ENCODE measurements around the gene TIAM1.

The TIAM1 gene

DNA sequence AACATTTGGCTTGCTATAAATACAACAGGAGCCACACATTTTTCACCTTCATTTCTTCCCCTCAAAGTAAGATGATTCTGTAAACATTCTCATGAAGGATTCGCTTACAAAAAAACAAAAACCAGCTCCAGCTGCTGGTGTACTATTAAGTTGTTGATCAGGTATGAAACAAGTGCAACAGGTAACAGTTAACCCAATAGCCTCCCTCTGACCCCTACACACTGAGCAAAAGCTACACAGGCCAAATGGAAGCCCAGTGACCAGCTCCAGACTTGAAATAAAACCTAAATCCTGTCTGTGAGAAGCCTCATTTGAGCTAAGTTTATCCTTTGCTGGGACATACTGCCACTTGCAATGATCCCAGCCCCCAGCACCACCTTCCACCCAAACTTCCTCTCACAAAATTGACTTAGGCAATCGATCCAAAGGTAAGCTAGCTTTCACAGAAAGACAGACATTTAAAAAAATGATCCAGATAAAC, 991 bp downstream of the TIAM1 start:
- no peak for DNase-seq (ENCODE audit: extremely low spot score)
- ChIA-PET POLR2A (no interaction called here), CTCF (interaction anchor here (1.2 to 2.2 kb wide), 4 partner anchors 10 to 33 kb away, joined by 3 to 6 read pairs (median 5); no protein-coding TSS in a partner anchor)
- TF ChIP-seq, protein P1, sequence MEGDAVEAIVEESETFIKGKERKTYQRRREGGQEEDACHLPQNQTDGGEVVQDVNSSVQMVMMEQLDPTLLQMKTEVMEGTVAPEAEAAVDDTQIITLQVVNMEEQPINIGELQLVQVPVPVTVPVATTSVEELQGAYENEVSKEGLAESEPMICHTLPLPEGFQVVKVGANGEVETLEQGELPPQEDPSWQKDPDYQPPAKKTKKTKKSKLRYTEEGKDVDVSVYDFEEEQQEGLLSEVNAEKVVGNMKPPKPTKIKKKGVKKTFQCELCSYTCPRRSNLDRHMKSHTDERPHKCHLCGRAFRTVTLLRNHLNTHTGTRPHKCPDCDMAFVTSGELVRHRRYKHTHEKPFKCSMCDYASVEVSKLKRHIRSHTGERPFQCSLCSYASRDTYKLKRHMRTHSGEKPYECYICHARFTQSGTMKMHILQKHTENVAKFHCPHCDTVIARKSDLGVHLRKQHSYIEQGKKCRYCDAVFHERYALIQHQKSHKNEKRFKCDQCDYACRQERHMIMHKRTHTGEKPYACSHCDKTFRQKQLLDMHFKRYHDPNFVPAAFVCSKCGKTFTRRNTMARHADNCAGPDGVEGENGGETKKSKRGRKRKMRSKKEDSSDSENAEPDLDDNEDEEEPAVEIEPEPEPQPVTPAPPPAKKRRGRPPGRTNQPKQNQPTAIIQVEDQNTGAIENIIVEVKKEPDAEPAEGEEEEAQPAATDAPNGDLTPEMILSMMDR (IDR thresholded peaks at IDR 0.05; ENCODE audit: control extremely low read depth, extremely low read depth, low read depth, missing control alignments), result no peak

- TF ChIP-seq, protein P1 (IDR thresholded peaks at IDR 0.05; ENCODE audit: control extremely low read depth, extremely low read depth, low read depth, missing control alignments), result no peak
- DNase-seq (ENCODE audit: extremely low spot score), result no peak
- ChIA-PET CTCF (interaction anchor here (2.2 kb wide), 1 partner anchor 9 kb away, joined by 6 read pairs; no protein-coding TSS in a partner anchor), POLR2A (no interaction called here)
Observed at GRCh38 chr21:31342348-31342747, 1.7 kb downstream of the TIAM1 start.

GRCh38 chr21:31340942-31341487, 3.0 kb downstream of the TIAM1 start:
- TF ChIP-seq, protein P1 (IDR thresholded peaks at IDR 0.05; ENCODE audit: control extremely low read depth, extremely low read depth, low read depth, missing control alignments), result no peak
- DNase-seq (ENCODE audit: extremely low spot score), result no peak
- POLR2A ChIA-PET, result no interaction called here
- CTCF ChIA-PET, result no interaction called here

GRCh38 chr21:31340514-31340913, 3.5 kb downstream of the TIAM1 start:
- TF ChIP-seq, protein P1 (IDR thresholded peaks at IDR 0.05; ENCODE audit: control extremely low read depth, extremely low read depth, low read depth, missing control alignments), result no peak
- CTCF ChIA-PET, result no interaction called here
- no peak for DNase-seq (ENCODE audit: extremely low spot score)
- POLR2A ChIA-PET, result no interaction called here

DNA sequence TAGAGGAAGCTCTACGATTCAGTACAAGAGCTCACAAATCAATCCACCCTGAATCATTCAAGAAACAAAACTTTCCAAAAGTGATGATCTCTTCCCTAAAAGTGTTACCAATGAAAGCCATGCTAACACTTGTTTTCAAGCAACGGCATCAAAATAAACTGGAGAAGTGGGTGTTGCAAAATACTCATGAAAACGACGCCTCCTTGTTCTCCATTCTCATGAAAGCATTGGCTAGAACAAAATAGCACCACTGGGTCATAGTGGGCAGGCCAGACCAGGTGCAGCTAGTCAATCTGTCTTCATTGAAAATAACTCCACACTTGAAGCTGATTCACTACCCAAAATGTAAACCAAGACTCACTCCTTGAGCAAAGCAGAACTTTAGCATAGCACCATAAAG, 4.3 kb downstream of the TIAM1 start:
- POLR2A ChIA-PET, result no interaction called here
- CTCF ChIA-PET, result interaction anchor here (1.3 kb wide), 1 partner anchor 9 kb away, joined by 3 read pairs; no protein-coding TSS in a partner anchor
- TF ChIP-seq, protein P1 (IDR thresholded peaks at IDR 0.05; ENCODE audit: control extremely low read depth, extremely low read depth, low read depth, missing control alignments), result no peak
- no peak for DNase-seq (ENCODE audit: extremely low spot score)

DNA sequence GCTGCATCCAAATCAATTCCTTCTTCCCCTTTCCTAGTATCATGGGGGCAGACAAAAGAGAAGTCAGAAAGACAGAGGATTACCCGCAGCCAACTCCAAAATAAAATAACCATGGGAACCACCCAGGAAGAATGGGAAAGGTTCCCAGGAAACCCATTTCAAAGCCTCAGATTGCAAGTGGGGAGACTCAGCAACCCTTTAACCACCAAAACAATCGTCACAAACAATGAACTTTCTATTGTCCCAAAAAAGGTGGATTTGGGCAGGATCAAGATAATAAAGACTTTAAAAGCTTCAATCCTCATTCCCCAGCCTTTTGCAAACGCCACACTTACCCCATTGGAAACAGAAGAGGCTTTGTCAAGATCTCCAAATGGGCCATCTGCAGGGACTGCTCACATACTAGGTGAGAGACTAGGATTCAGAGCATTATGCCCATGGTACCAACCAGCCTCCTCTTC, 5.1 kb downstream of the TIAM1 start:
- TF ChIP-seq, protein P1 (IDR thresholded peaks at IDR 0.05; ENCODE audit: control extremely low read depth, extremely low read depth, low read depth, missing control alignments), result no peak
- DNase-seq (ENCODE audit: extremely low spot score), result no peak
- ChIA-PET POLR2A (no interaction called here), CTCF (interaction anchor here (1.3 kb wide), 1 partner anchor 10 kb away, joined by 3 read pairs; no protein-coding TSS in a partner anchor)
